ENCODE results near the gene COA4.

- TF ChIP-seq RAD21 (IDR thresholded peaks at IDR 0.05; ENCODE audit: low read depth) (no peak), EZH2 (IDR thresholded peaks at IDR 0.05) (no peak), JUND (IDR thresholded peaks at IDR 0.05) (no peak), REST (IDR thresholded peaks at IDR 0.05; ENCODE audit: low read depth) (no peak)
- TF ChIP-seq, protein P1, sequence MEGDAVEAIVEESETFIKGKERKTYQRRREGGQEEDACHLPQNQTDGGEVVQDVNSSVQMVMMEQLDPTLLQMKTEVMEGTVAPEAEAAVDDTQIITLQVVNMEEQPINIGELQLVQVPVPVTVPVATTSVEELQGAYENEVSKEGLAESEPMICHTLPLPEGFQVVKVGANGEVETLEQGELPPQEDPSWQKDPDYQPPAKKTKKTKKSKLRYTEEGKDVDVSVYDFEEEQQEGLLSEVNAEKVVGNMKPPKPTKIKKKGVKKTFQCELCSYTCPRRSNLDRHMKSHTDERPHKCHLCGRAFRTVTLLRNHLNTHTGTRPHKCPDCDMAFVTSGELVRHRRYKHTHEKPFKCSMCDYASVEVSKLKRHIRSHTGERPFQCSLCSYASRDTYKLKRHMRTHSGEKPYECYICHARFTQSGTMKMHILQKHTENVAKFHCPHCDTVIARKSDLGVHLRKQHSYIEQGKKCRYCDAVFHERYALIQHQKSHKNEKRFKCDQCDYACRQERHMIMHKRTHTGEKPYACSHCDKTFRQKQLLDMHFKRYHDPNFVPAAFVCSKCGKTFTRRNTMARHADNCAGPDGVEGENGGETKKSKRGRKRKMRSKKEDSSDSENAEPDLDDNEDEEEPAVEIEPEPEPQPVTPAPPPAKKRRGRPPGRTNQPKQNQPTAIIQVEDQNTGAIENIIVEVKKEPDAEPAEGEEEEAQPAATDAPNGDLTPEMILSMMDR (IDR thresholded peaks at IDR 0.05 in 2 of 3, conservative IDR thresholded peaks at IDR 0.05 in 1 of 3; ENCODE audit: borderline replicate concordance in 1 of 3, insufficient read depth in 1 of 3, low read depth in 2 of 3, low read length in 2 of 3): no peak
Measured at GRCh38 chr11:73912026-73912425, 35.4 kb upstream of the COA4 start.

All from HCT116 (cell line).